IMR-90 (cell line): ENCODE measurements around the gene INPP4A. TPM values are rescaled to one million over a fixed set of nuclear protein-coding genes. Genes with fewer than 3 reads are reported as not detected.

Experiments
- ATAC-seq: fragments of 200-7000 bp; cut with Tn5 transposase; 2 replicates; pipeline ENCODE4 v1.9.1; 2020; ENCODE audit warnings: low read depth, mild to moderate bottlenecking, moderate library complexity
- BruUV-seq: library from RNA; stranded (reverse); fragments of 400-500 nt; replicated peaks from 2 replicates; lab custom pipeline; 2021; lab: Mats Ljungman, UMichigan
- CTCF ChIA-PET: fragments of 300-600 bp; formaldehyde crosslinking; extraction: SDS; loops from one replicate; lab custom pipeline; 2021; ENCODE audit warnings: antibody characterized with exemption; lab: Yijun Ruan, JAX
- POLR2A ChIA-PET: fragments of 300-600 bp; sonication (Branson Sonifier 250); formaldehyde crosslinking; loops from one replicate; lab custom pipeline; 2022; ENCODE audit warnings: antibody characterized with exemption; ENCODE audit not compliant: unreplicated experiment; lab: Charles Lee
- DNase-seq: peaks from one replicate; pipeline ENCODE4 v3.0.0; 2013
- H2AFZ ChIP-seq: replicated peaks from 2 replicates; pipeline ENCODE3; 2013; ENCODE audit warnings: low read length, mild to moderate bottlenecking; ENCODE audit not compliant: poor library complexity
- H2AK5ac ChIP-seq: 2 replicates; pipeline ENCODE4 v1.6.1; 2013; ENCODE audit warnings: low read depth, low read length, inconsistent platforms
- H2AK9ac ChIP-seq: replicated peaks from 2 replicates; pipeline ENCODE3; 2013; ENCODE audit warnings: mild to moderate bottlenecking, low read depth, low read length, moderate library complexity; ENCODE audit not compliant: poor library complexity
- H2BK120ac ChIP-seq: 2 replicates; pipeline ENCODE4 v1.6.1; 2013; ENCODE audit warnings: low read depth, low read length, inconsistent platforms
- H2BK15ac ChIP-seq: 3 replicates; pipeline ENCODE4 v1.6.1; 2013; ENCODE audit warnings: low read depth, low read length, inconsistent platforms
- H2BK20ac ChIP-seq: 2 replicates; pipeline ENCODE4 v1.6.1; 2013; ENCODE audit warnings: low read depth, mild to moderate bottlenecking, inconsistent platforms, low read length, moderate library complexity
- H2BK5ac ChIP-seq: 2 replicates; pipeline ENCODE4 v1.6.1; 2013; ENCODE audit warnings: mild to moderate bottlenecking, low read depth, low read length, inconsistent platforms; ENCODE audit not compliant: poor library complexity, severe bottlenecking
- H3K14ac ChIP-seq: replicated peaks from 2 replicates; pipeline ENCODE4 v1.6.1; 2013; ENCODE audit warnings: low read depth, low read length, inconsistent platforms
- H3K18ac ChIP-seq: 2 replicates; pipeline ENCODE4 v1.6.1; 2013; ENCODE audit warnings: low read depth, low read length, control low read depth
- H3K23ac ChIP-seq: 2 replicates; pipeline ENCODE4 v1.6.1; 2013; ENCODE audit warnings: low read depth, low read length, inconsistent platforms
- H3K27ac ChIP-seq: 2 replicates; pipeline ENCODE4 v1.5.1; 2013; ENCODE audit warnings: mild to moderate bottlenecking, control low read depth, low read length; ENCODE audit not compliant: insufficient read depth
- H3K27me3 ChIP-seq: 2 replicates; pipeline ENCODE4 v1.6.1; 2013; ENCODE audit warnings: low read length; ENCODE audit not compliant: control insufficient read depth, insufficient read depth
- H3K36me3 ChIP-seq: 2 replicates; pipeline ENCODE4 v1.6.1; 2013; ENCODE audit warnings: low read length, mixed read lengths; ENCODE audit not compliant: control insufficient read depth, insufficient read depth
- H3K4ac ChIP-seq: 2 replicates; pipeline ENCODE4 v1.6.1; 2013; ENCODE audit warnings: low read depth, low read length, inconsistent platforms
- H3K4me1 ChIP-seq: 2 replicates; pipeline ENCODE4 v1.6.1; 2013; ENCODE audit warnings: low read length, mixed read lengths; ENCODE audit not compliant: control insufficient read depth, insufficient read depth
- H3K4me2 ChIP-seq: 2 replicates; pipeline ENCODE4 v1.6.1; 2013; ENCODE audit warnings: low read depth, mild to moderate bottlenecking, control low read depth, low read length, moderate library complexity
- H3K4me3 ChIP-seq: 2 replicates; pipeline ENCODE4 v1.5.1; 2013; ENCODE audit warnings: low read depth, mild to moderate bottlenecking, control low read depth, low read length, moderate library complexity; ENCODE audit not compliant: insufficient read depth
- H3K56ac ChIP-seq: 2 replicates; pipeline ENCODE4 v1.6.1; 2013; ENCODE audit warnings: low read length, inconsistent platforms; ENCODE audit not compliant: insufficient read depth; ENCODE audit errors: extremely low read depth
- H3K79me1 ChIP-seq, 2 experiments: 2 replicates each; pipeline ENCODE4 v1.6.1; 2013; ENCODE audit warnings: low read length in 2 of 2, inconsistent platforms in 1 of 2, low read depth in 1 of 2
- H3K9ac ChIP-seq: 2 replicates; pipeline ENCODE4 v1.6.1; 2013; ENCODE audit warnings: low read depth, low read length, control low read depth
- H3K9me1 ChIP-seq: 2 replicates; pipeline ENCODE4 v1.6.1; 2013; ENCODE audit warnings: low read length, inconsistent platforms; ENCODE audit not compliant: insufficient read depth
- H3K9me3 ChIP-seq: 2 replicates; pipeline ENCODE4 v1.6.1; 2013; ENCODE audit warnings: low read length; ENCODE audit not compliant: control insufficient read depth, insufficient read depth
- H4K20me1 ChIP-seq: 2 replicates; pipeline ENCODE4 v1.6.1; 2013; ENCODE audit warnings: low read length, inconsistent platforms; ENCODE audit not compliant: insufficient read depth
- H4K5ac ChIP-seq: 2 replicates; pipeline ENCODE4 v1.6.1; 2013; ENCODE audit warnings: mild to moderate bottlenecking, low read depth, low read length, control low read depth
- H4K8ac ChIP-seq, 2 experiments: 2 replicates each; pipeline ENCODE4 v1.6.1; 2013; ENCODE audit warnings: low read depth in 2 of 2, low read length in 2 of 2, control low read depth in 1 of 2, inconsistent platforms in 1 of 2
- H4K91ac ChIP-seq: 2 replicates; pipeline ENCODE4 v1.6.1; 2013; ENCODE audit warnings: low read depth, low read length, inconsistent platforms; ENCODE audit not compliant: insufficient read depth
- BHLHE40 ChIP-seq: fragments of 150-350 bp; IDR thresholded peaks from 2 replicates; pipeline ENCODE4 v1.6.1; 2016; ENCODE audit warnings: mild to moderate bottlenecking, low read depth, low read length
- CEBPB ChIP-seq: IDR thresholded peaks from 2 replicates; pipeline ENCODE4 v1.6.1; 2012; ENCODE audit warnings: low read depth, low read length, improper control_type of control experiment
- CHD1 ChIP-seq: IDR thresholded peaks from 2 replicates; pipeline ENCODE4 v1.6.1; 2012; ENCODE audit warnings: low read depth, low read length, improper control_type of control experiment
- CTCF ChIP-seq: conservative IDR thresholded peaks from 2 replicates; pipeline ENCODE4 v1.5.1; 2012; ENCODE audit warnings: mild to moderate bottlenecking, low read depth, low read length, improper control_type of control experiment
- FOS ChIP-seq: fragments of 150-350 bp; IDR thresholded peaks from 2 replicates; pipeline ENCODE4 v1.6.1; 2016; ENCODE audit warnings: low read depth, low read length
- MAFK ChIP-seq: IDR thresholded peaks from 2 replicates; pipeline ENCODE4 v1.6.1; 2012; ENCODE audit warnings: low read depth, low read length, improper control_type of control experiment
- MAZ ChIP-seq: IDR thresholded peaks from 2 replicates; pipeline ENCODE4 v1.6.1; 2012; ENCODE audit warnings: low read depth, mild to moderate bottlenecking, low read length, improper control_type of control experiment, moderate library complexity, borderline replicate concordance
- MXI1 ChIP-seq: IDR thresholded peaks from 2 replicates; pipeline ENCODE4 v1.6.1; 2012; ENCODE audit warnings: low read depth, mild to moderate bottlenecking, low read length, moderate library complexity, borderline replicate concordance
- NFE2L2 ChIP-seq: fragments of 150-350 bp; IDR thresholded peaks from 2 replicates; pipeline ENCODE4 v1.6.1; 2016; ENCODE audit warnings: low read depth, mild to moderate bottlenecking, low read length
- POLR2A ChIP-seq: IDR thresholded peaks from 2 replicates; pipeline ENCODE4 v1.6.1; 2012; ENCODE audit warnings: mild to moderate bottlenecking, low read depth, low read length
- RAD21 ChIP-seq: IDR thresholded peaks from 2 replicates; pipeline ENCODE4 v1.6.1; 2012; ENCODE audit warnings: low read length, improper control_type of control experiment
- RCOR1 ChIP-seq: IDR thresholded peaks from 2 replicates; pipeline ENCODE4 v1.6.1; 2012; ENCODE audit warnings: mild to moderate bottlenecking, low read length, improper control_type of control experiment; ENCODE audit not compliant: insufficient replicate concordance
- RFX5 ChIP-seq: IDR thresholded peaks from 2 replicates; pipeline ENCODE4 v1.8.0; 2012; ENCODE audit warnings: low read depth, mild to moderate bottlenecking, low read length, moderate library complexity
- SMC3 ChIP-seq: fragments of 150-350 bp; IDR thresholded peaks from 2 replicates; pipeline ENCODE4 v1.6.1; 2016; ENCODE audit warnings: low read depth, mild to moderate bottlenecking, antibody characterized with exemption, low read length, moderate library complexity
- dilution Hi-C: fragments of 300-500 bp; cut with HindIII; formaldehyde crosslinking; loops from one replicate; pipeline ENCODE4 v1.14.3; 2018; ENCODE audit warnings: low sequenced_read_pairs; ENCODE audit not compliant: unreplicated experiment
- in situ Hi-C: fragments of 300-500 bp; cut with MboI; formaldehyde crosslinking; loops from 3 replicates; pipeline ENCODE4 v1.14.3; 2019; ENCODE audit warnings: low sequenced_read_pairs, inconsistent platforms, mixed read lengths
- intact Hi-C: fragments of 100-400 bp; cut with micrococcal nuclease; formaldehyde crosslinking; loops from 2 replicates; pipeline ENCODE4 v1.10.0; 2022
- polyA plus RNA-seq, 3 experiments: library from polyadenylated mRNA; depleted of rRNA; stranded (reverse); fragments of >200 nt; gene quantifications; 2 replicates each; pipeline ENCODE4 v1.2.3, GENCODE V29; 2012; ENCODE audit warnings: low replicate concordance in 1 of 3
- total RNA-seq: library from RNA; depleted of rRNA; stranded (reverse); fragments of >200 nt; gene quantifications from 2 replicates; pipeline ENCODE4 v1.2.3, GENCODE V29; 2012
- TF ChIP-seq, protein P1 (sequence below): fragments of 150-350 bp; IDR thresholded peaks from 2 replicates; pipeline ENCODE4 v1.6.1; 2017; ENCODE audit warnings: mild to moderate bottlenecking, antibody characterized with exemption, low read length, low read depth
- TF ChIP-seq, protein P2 (sequence below): fragments of 150-350 bp; IDR thresholded peaks from 2 replicates; pipeline ENCODE4 v1.6.1; 2016; ENCODE audit warnings: low read depth, mild to moderate bottlenecking, low read length, moderate library complexity, borderline replicate concordance

INPP4A gene
- total and polyA plus RNA-seq, 2 of the 4 experiments (the other 2 are of a cell fraction) = 14.5 to 27.1 TPM

- no peak for ATAC-seq
- CTCF ChIA-PET = no interaction called here
- POLR2A ChIA-PET = no interaction called here
Observed at GRCh38 chr2:98422449-98422848, 22.2 kb upstream of the INPP4A start.

More at GRCh38 chr2:98422449-98422848, 22.2 kb upstream of the INPP4A start:
- no peak overlapping the region for H3K56ac ChIP-seq
- H4K8ac ChIP-seq = no peak overlapping the region
- no peak overlapping the region for H2BK20ac ChIP-seq
- intact Hi-C loops = no loop called here
- no peak overlapping the region for H3K4me2 ChIP-seq
- H2BK5ac ChIP-seq = no peak overlapping the region
- peaks cover 4% of the 10 kb centered on the region for H3K27me3 ChIP-seq
- no peak overlapping the region for H2AK5ac ChIP-seq
- H3K79me1 ChIP-seq = no peaks in the 10 kb centered on the region
- no peak overlapping the region for H3K27ac ChIP-seq
- H2BK15ac ChIP-seq = no peak overlapping the region
- H3K9ac ChIP-seq = no peak overlapping the region
- in situ Hi-C loops = loop anchor here (25.0 kb wide), 1 partner anchor 415 kb away; no protein-coding TSS in a partner anchor
- no peak overlapping the region for H2AK9ac ChIP-seq
- H3K4me1 ChIP-seq = no peaks in the 10 kb centered on the region
- H3K18ac ChIP-seq = no peak overlapping the region
- no peak overlapping the region for H2BK120ac ChIP-seq
- H3K14ac ChIP-seq = no peak overlapping the region
- H3K23ac ChIP-seq = no peak overlapping the region
- no peak overlapping the region for H3K4ac ChIP-seq
- no peak overlapping the region for H2AFZ ChIP-seq
- H3K9me1 ChIP-seq = no peaks in the 10 kb centered on the region
- dilution Hi-C loops = no loop called here
- no peak overlapping the region for H4K5ac ChIP-seq
- DNase-seq = no peak
- TF ChIP-seq CTCF (no peak), FOS (no peak), NFE2L2 (no peak), MAZ (no peak), CEBPB (no peak), POLR2A (no peak), RFX5 (no peak), RAD21 (no peak), MXI1 (no peak), BHLHE40 (no peak), RCOR1 (no peak), CHD1 (no peak), MAFK (no peak), SMC3 (no peak)
- TF ChIP-seq, protein P1, sequence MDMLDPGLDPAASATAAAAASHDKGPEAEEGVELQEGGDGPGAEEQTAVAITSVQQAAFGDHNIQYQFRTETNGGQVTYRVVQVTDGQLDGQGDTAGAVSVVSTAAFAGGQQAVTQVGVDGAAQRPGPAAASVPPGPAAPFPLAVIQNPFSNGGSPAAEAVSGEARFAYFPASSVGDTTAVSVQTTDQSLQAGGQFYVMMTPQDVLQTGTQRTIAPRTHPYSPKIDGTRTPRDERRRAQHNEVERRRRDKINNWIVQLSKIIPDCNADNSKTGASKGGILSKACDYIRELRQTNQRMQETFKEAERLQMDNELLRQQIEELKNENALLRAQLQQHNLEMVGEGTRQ = no peak
- TF ChIP-seq, protein P2, sequence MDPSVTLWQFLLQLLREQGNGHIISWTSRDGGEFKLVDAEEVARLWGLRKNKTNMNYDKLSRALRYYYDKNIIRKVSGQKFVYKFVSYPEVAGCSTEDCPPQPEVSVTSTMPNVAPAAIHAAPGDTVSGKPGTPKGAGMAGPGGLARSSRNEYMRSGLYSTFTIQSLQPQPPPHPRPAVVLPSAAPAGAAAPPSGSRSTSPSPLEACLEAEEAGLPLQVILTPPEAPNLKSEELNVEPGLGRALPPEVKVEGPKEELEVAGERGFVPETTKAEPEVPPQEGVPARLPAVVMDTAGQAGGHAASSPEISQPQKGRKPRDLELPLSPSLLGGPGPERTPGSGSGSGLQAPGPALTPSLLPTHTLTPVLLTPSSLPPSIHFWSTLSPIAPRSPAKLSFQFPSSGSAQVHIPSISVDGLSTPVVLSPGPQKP = no peak
- H3K36me3 ChIP-seq = no peaks in the 10 kb centered on the region
- no peaks in the 10 kb centered on the region for H4K20me1 ChIP-seq
- BruUV-seq = no TSS peak
- H4K91ac ChIP-seq = no peak overlapping the region
- no peaks in the 10 kb centered on the region for H3K9me3 ChIP-seq
- no peak overlapping the region for H3K4me3 ChIP-seq
